HL-60 (cell line): ENCODE measurements around the gene SPOUT1.
"Not testable (repeated sequence)": the region's sequence is repeated elsewhere in the genome, so short reads cannot be mapped to it uniquely, and the experiment has no call there.

Experiments
- DNase-seq, 2 experiments: peaks; one replicate each; pipeline ENCODE4 v3.0.0-alpha.2; 2010 to 2020; ENCODE audit warnings: low read depth in 1 of 2, low spot score in 1 of 2
- H3K27ac ChIP-seq: fragments of 250-450 bp; sonication (Bioruptor Pico); replicated peaks from 2 replicates; pipeline ENCODE4 v1.5.1; 2020; ENCODE audit warnings: mild to moderate bottlenecking, moderate library complexity
- H3K27me3 ChIP-seq: fragments of 250-450 bp; sonication (Bioruptor Pico); 2 replicates; pipeline ENCODE4 v1.5.1; 2021; ENCODE audit warnings: mild to moderate bottlenecking, moderate library complexity; ENCODE audit not compliant: insufficient read depth, poor library complexity, severe bottlenecking
- H3K4me3 ChIP-seq: replicated peaks from 2 replicates; pipeline ENCODE4 v1.5.1; 2011; ENCODE audit warnings: mild to moderate bottlenecking, control low read depth, low read length; ENCODE audit not compliant: insufficient read depth
- CTCF ChIP-seq: IDR thresholded peaks from one replicate; pipeline ENCODE4 v1.5.1; 2011; ENCODE audit warnings: low read length, control low read depth, inconsistent platforms; ENCODE audit not compliant: insufficient read depth
- GABPA ChIP-seq: IDR thresholded peaks from 2 replicates; pipeline ENCODE4 v1.6.1; 2012; ENCODE audit warnings: low read depth
- POLR2AphosphoS5 ChIP-seq: IDR thresholded peaks from 2 replicates; pipeline ENCODE4 v1.6.1; 2012; ENCODE audit warnings: low read depth
- SPI1 ChIP-seq: IDR thresholded peaks from 2 replicates; pipeline ENCODE4 v1.6.1; 2012; ENCODE audit warnings: low read depth, mild to moderate bottlenecking, borderline replicate concordance
- TF ChIP-seq, protein P1 (sequence below): IDR thresholded peaks from 2 replicates; pipeline ENCODE4 v1.6.1; 2012; ENCODE audit warnings: low read depth; ENCODE audit not compliant: insufficient replicate concordance

The SPOUT1 gene

GRCh38 chr9:128851779-128852600 lies 22.4 kb upstream of the SPOUT1 start:
- peak in 1 of 2 experiments; percentile 45 for DNase-seq
- H3K27me3 ChIP-seq, H3K27ac ChIP-seq, H3K4me3 ChIP-seq: not testable (repeated sequence)

- not testable (repeated sequence) for DNase-seq, H3K4me3 ChIP-seq, H3K27me3 ChIP-seq, H3K27ac ChIP-seq
Measured at GRCh38 chr9:128851024-128851423, 21.4 kb upstream of the SPOUT1 start.

GRCh38 chr9:128847803-128848202 lies 18.2 kb upstream of the SPOUT1 start:
- no peak overlapping the region for H3K4me3 ChIP-seq
- TF ChIP-seq, protein P1, sequence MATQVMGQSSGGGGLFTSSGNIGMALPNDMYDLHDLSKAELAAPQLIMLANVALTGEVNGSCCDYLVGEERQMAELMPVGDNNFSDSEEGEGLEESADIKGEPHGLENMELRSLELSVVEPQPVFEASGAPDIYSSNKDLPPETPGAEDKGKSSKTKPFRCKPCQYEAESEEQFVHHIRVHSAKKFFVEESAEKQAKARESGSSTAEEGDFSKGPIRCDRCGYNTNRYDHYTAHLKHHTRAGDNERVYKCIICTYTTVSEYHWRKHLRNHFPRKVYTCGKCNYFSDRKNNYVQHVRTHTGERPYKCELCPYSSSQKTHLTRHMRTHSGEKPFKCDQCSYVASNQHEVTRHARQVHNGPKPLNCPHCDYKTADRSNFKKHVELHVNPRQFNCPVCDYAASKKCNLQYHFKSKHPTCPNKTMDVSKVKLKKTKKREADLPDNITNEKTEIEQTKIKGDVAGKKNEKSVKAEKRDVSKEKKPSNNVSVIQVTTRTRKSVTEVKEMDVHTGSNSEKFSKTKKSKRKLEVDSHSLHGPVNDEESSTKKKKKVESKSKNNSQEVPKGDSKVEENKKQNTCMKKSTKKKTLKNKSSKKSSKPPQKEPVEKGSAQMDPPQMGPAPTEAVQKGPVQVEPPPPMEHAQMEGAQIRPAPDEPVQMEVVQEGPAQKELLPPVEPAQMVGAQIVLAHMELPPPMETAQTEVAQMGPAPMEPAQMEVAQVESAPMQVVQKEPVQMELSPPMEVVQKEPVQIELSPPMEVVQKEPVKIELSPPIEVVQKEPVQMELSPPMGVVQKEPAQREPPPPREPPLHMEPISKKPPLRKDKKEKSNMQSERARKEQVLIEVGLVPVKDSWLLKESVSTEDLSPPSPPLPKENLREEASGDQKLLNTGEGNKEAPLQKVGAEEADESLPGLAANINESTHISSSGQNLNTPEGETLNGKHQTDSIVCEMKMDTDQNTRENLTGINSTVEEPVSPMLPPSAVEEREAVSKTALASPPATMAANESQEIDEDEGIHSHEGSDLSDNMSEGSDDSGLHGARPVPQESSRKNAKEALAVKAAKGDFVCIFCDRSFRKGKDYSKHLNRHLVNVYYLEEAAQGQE: no peak
- TF ChIP-seq CTCF: no peak
- no peak for TF ChIP-seq GABPA
- DNase-seq: no peak
- H3K27ac ChIP-seq: no peak overlapping the region
- H3K27me3 ChIP-seq: no peaks in the 10 kb centered on the region

- Histone ChIP-seq H3K4me3 (no peak overlapping the region), H3K27ac (no peak overlapping the region), H3K27me3 (no peaks in the 10 kb centered on the region)
- no peak for DNase-seq
- TF ChIP-seq CTCF: no peak
- TF ChIP-seq, protein P1: no peak
- no peak for TF ChIP-seq POLR2AphosphoS5
- TF ChIP-seq GABPA: no peak
Measured at GRCh38 chr9:128846680-128847030, 17.1 kb upstream of the SPOUT1 start.

DNA sequence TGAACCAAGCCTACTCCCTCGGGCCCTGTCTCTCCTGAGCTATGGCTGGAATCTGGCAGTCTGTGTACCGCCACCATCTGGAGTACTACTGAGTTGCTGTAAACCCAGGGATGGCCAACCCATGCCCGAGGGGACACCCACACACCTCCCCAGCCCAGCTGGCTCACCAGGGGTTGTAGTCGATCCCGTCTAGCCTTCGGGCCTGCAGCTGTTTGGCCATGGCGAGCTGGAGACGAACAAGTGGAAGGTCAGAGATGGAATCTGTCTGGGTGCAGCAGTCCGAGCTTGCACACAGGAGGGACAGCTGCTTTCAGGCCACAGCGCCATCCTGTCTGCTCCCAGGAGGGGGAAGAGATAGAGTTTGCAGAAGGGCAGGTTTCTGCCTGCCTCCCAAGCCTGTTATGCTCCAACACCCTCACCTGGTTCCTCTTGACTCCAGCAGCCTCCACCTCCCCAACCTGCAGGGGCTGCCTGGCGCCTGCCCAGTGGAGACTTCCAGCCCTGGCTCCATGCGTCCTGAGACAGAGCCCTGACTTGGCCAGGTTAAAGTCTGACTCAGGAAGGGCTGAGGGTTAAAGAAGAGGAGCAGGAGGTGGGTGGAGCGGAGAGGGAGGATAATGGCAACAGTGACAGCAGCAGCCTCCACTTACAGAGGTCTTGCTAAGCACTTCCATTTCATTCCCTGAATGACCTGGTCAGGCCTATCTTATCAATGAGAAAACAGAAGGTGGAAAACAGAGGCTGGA lies 15.8 kb upstream of the SPOUT1 start:
- no peak for DNase-seq
- H3K4me3 ChIP-seq: no peak overlapping the region
- TF ChIP-seq SPI1 (no peak), GABPA (no peak), POLR2AphosphoS5 (no peak), CTCF (no peak)
- TF ChIP-seq, protein P1: no peak
- no peaks in the 10 kb centered on the region for H3K27me3 ChIP-seq
- H3K27ac ChIP-seq: no peak overlapping the region

GRCh38 chr9:128843171-128843570 lies 13.6 kb upstream of the SPOUT1 start:
- H3K27me3 ChIP-seq, H3K27ac ChIP-seq, DNase-seq, H3K4me3 ChIP-seq: not testable (repeated sequence)
